GM21381 (cell line): Measurements from ENCODE around the gene OSBPL1A.

Source experiments
- ATAC-seq: cut with Tn5 transposase; IDR thresholded peaks from one replicate; pipeline ENCODE4 v1.9.1; 2021; ENCODE audit warnings: mild to moderate bottlenecking, moderate library complexity; ENCODE audit not compliant: unreplicated experiment

OSBPL1A gene

DNA sequence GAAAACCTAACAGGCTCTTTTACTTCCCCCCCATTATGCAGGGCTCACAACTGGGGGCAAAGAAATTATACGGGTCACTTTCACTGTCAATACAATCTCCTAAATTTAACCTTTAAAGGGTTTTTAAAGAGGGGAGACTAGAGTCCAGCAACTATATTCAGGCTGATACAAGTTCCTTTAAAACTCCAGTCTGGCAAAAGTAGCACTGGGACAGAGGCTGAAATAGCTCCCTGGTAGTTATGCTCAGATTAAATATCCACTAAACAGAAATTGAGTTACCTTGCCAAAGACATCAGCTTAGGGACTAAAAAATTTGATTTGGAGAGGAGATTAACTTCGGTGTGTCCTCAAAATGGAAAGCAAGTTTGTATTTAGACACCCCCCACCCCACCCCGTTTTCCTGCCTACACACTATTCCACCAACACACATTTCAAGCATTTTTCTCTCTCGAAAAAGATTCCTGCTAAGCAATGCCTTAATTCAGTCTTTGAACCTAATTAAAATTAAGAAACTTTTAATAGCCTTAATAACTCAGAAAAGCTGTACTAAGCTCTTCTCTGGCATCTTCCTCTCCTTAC is 127.2 kb downstream of the OSBPL1A start:
- no peak for ATAC-seq

DNA sequence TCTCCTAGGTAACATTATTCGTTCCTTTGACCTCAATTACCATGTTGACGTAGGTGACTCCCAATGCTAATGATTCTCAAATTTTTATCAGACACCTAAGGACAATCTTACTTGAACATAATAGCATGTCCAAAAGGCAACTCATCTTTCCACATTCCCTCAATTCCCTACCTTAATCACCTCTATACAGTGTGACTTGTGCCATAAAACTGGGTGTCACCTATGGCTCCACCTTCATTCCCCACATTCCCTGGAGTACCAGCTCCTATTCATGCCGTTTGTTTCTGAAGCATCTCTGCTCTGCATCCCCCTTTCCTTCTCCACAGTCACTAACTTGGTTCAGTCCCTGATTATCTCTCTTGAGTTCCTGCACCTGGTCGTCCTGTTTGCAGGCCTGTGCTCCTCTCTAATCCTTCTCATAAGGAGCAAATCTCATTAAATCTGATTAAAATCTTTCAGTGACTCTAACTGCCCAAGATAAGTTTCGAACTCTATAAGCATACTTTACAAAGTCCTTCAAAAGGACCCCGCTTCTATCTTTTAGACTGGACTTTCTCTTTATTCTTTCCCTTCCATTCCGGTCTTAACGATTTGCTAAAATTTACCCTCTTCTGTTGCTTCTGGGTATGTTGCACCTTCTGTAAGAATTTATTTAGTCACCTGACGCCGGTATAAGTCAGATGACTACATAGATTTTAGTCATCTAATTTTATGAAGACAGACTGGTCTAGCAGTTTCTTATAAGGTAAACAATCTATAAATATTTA is 128.7 kb downstream of the OSBPL1A start:
- no peak for ATAC-seq

DNA sequence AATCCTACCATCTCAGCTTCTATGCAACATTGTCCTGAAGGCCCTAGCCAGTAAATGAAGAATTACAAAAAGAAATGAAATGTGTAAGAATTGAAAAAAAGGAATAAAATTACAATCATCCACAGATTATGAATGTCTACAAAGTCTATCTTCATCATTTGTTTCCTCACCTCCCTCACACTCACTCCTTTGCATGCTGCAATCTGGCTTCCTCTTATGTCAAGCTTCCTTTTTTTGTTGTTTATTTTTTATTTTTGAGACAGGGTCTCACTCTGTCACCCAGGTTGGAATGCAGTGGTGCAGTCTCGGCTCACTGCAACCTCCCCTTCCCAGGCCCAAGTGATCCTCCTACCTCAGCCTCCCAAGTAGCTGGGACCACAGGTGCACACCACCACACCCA is 129.7 kb downstream of the OSBPL1A start:
- ATAC-seq: no peak

DNA sequence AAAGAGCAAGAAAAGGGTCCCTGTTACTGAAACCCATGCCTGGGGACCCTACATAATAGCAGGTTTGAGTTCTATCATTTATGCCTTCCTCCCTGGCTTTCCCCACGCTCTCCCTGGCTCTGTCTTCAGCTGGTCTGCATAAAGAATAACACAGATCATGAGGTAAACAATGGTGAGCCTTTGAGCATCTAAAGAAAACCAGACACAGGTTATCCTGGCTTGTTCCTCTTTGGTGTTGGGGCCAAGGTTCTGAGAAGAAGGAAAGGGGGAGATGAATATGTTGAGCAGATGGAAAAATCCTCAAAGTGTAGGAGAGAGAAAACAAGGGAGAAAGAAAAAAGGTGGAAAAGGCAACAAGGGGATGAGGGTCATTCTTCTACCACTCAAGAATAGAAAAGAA is 131.5 kb downstream of the OSBPL1A start:
- no peak for ATAC-seq

DNA sequence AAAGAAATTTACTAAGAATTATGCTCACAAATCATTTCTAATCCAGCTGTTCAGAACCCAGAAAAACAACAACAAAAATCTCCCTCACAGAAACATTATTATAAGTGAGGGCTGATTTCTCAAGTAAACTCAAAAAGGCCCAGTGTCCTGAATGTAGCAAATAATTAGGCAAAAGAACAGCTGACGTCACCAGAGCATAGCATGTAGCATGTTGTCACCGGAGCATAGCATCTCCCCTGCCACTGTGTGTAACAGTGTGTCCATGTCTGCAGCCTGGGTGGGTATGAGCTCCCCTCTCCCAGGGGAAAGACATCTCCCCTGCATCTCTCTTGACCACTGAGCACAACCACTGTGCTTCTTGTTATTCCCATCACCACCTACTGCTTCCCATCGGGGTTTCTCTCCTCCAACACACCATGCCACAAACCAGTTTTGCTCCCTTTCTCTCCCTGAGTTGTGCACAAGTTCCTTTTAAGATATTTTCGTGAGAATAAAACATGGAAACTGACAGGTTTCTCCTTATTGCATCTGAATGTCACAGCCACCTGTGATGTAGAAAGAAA is 132.0 kb downstream of the OSBPL1A start:
- ATAC-seq: no peak

DNA sequence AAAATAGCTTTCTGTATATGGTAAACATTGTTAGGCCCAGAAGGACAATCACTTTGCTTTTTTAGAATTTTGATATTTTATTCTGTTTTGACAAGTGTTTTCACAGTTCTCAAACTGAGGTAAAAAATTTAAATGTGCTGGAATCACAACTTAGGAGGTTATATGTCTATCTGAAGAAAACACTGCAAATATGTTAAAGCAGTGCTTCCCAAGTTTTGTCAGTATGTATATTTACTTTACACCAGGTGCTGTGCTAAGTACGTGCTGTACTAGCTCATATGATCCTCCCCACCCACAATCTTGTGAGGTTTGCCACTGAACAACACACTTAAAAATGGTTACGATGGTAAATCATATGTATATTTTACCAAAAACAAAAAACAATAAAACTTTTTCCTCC is 134.6 kb downstream of the OSBPL1A start:
- ATAC-seq: no peak

DNA sequence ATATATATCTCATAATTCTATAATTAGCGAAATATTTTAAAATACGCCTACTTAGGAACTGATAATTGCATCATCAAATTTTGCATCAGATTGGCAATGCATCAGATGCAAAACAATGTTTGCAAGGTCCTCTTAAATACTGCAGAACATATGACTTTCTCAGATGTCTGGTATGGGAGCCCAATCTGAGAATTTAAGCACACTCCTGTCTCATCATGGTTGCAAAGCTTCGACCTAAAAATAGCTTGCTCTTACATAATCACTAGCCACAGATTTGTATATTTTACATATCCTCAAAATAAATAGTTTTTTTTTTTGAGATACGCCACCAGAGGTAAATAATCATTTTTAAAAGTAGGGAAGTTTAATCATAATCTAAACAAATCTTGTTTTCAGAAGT is 135.5 kb downstream of the OSBPL1A start:
- ATAC-seq: no peak

DNA sequence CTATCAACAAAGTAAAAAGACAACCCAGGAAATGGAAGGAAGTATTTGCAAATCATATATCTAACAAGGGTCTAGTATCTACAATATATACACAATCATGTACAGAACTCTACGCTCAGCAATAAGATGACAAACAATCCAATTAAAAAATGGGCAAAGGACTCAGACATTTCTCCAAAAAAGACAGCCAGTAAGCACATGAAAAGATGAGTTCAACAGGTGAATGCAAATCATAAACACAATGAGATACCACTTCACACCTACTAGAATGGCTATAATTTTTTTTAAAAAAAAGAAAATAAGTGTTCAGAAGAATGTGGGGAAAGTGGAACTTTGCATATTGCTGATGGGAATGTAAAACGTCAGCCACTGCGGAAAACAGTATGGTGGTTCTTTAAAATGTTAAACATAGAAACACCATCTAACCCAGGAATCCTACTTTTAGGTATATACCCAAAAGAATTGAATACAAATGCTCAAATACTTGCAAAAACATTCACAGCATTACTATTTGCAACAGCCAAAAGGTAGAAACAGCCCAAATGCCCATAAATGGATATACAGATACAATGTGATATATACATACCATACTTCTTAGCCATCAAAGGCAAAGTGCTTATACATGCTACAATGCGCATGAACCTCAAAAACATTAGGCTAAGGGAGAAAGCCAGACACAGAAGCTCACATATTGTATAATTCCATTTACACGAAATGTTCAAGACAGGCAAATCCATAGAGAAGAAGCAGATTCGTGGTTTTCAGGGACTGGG is 137.6 kb downstream of the OSBPL1A start:
- no peak for ATAC-seq

DNA sequence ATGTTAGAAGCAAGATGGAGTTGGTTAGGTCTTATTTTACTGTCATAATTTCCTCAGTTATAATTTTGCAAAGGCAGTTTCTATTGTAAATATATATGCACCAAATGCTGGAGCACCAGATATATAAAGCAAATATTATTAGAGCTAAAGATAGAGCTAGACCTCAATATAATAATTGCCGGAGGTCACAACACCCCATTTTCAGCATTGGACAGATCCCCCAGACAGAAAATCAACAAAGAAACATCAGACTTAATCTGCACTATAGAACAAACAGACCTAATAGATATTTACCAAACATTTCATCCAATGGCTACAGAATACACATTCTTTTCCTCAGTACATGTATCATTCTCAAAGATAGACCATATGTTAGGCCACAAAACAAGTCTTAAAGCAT is 143.6 kb downstream of the OSBPL1A start:
- no peak for ATAC-seq

DNA sequence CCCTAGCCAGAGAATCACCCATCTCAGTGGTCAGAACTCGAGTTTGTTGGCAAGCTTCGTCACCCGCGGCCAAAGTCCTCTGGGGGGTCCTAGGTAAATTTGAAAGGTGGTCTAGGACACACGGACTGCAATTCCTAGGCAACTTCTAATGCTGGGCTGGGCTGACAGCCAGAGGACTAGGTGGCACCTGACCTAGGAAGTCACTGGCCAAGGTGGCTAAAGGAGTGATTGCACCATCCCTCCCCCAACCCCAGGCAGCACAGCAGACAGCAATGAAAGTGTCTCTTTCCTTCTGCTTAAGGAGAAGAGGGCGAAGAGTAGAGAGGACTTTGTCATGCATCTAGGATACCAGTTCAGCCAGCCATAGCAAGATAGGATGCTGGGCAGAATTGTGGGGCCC is 147.9 kb downstream of the OSBPL1A start:
- no peak for ATAC-seq

DNA sequence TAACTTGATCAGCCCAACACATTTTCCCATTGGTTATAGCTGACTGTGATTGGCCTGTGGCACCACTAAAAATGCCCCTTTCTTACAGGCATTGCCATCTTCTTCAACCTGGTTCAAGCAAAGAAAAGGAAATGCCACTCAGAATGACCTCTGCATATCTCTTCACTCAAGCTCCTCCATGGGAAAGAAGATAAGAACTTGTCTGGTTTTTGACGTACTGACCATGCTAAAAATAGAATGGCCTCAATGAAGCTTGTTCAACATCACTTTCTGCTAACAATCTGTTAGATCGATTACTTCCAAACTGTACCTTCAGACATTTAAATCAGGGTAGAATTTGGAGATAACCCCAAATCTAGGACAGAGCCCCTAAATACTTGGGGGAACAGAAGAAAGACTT is 149.3 kb downstream of the OSBPL1A start:
- no peak for ATAC-seq

DNA sequence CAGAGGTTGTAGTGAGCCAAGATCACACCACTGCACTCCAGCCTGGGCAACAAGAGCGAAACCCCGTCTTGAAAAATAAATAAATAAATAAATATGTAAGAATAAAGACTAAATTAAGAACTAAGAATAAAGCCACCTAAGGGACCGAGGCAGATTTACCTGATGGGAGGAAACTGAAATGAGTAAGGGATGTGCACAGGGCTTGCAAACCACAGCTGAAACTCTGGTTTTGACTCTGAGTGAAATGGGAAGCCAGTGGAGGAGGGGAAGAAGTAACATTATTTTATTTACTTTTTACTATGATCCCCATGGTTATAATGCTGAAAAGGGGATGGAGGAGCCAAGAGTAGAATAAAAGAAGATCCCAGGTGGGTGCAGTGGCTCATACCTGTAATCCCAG is 151.5 kb downstream of the OSBPL1A start:
- ATAC-seq: peak; percentile 90

DNA sequence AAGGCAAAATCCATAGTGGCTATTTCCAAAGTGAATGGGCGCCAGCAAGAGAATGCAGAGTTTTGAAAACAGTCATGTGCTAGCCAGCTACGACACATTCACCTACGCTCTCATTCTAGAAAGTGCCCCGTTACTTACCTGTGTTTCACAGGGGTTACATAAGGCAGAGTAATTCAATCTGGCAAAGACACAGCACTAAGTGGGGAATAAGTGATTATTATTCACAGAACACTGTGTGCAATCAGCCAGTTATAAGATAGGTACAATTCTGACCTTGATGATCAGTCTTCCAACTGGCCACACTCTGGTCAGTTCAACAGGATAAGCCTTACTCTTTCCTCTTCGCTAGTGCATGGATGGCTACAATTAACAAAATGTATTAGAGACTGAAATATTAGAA is 152.9 kb downstream of the OSBPL1A start:
- ATAC-seq: no peak

DNA sequence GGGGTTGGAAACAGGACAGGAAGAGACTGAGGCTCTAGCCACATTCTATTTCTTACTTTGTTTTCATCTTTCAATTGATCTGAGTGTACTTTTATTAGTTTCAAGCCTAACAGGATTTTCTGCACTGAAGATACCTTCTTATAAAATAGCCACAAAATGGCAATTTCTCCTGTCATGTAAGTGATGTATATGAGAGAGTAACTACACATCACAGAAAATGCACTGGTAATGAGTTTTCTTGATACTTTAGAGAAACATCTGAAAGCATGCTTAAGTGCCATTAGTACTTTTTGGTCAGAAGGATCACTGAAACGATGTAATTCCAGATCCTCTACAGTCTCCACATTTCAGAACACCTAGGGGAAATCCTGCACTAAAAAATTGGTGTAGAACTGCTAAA is 153.9 kb downstream of the OSBPL1A start:
- no peak for ATAC-seq

DNA sequence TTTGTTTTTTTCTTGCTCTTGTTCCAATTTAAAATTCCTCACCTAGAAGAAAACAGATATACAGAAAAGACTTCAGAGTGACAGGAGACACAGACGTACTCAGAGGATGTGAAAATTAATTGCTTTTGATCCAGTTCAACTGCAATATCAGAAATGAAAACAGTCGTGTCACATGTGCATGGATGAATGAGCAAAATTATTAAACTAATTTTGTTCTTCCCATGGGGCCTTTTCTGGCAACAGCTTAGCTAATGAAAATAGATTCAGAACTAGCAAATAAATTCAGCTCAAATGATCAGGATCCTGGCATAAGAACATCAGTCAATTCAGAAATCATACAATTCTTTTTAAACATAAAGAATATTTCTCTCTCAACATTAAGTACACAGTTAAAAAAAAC is 158.3 kb downstream of the OSBPL1A start:
- no peak for ATAC-seq

DNA sequence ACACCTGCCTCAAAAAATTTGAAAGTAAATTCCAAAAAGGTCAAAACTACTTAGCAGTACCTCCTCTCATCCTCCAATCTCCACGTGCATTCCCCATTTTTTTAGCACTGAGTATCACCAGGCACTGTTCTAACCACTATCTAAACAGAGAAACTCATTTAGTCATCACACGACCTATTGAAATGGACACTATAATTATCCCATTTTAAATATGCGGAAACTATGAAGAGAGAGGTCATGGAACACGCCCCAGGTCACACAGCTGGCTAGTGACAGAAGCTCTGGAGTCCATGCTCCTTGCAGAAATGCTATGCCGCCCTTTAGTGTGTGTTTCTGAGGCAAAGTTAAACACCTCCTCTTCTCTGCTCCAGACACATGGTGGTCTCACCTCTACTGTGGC is 159.2 kb downstream of the OSBPL1A start:
- no peak for ATAC-seq

DNA sequence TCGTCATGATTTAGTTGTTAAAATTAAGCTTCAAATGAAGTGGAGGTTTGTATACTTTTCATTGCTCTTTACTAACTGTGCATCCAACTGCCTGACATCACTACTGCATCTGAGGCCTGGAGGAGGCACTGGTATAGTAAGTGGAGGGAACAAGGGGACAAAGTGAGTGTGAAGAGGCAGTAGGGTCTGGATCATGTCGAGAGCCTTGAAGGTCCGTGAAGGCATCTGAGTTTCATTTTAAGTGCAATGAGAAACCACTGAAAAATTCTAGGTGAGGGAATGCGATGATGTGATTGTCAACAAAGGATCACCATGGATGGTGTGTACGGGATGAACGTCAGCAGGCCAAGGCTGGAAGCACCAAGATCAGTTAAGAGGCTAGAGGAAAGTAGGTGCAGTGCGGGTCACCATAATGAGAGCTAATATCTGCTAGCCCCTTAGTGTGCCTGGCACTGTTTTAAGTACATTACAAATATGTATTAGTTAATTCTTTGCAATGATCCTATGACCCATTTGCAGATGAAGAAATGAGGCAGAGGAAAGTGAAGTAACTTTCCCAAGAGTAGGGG is 162.7 kb downstream of the OSBPL1A start:
- no peak for ATAC-seq

DNA sequence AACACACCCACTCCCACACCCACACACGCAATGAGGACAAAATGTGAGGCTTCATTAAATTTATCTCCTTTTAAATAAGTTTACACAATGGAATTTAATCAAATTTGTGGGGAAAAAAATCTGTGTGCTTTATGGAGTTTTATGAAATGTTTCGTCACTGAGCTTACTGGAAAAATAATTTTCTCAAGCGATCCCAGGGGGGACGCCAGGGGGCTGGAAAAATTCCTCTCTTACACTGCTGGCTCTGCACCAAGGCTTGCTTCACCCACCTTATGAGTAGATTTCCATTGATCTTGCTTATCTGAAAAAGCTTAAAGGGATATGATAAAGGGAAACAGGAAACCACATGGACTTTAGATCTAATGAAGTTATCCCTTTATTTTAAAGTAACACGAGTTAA is 163.3 kb downstream of the OSBPL1A start:
- ATAC-seq: no peak

DNA sequence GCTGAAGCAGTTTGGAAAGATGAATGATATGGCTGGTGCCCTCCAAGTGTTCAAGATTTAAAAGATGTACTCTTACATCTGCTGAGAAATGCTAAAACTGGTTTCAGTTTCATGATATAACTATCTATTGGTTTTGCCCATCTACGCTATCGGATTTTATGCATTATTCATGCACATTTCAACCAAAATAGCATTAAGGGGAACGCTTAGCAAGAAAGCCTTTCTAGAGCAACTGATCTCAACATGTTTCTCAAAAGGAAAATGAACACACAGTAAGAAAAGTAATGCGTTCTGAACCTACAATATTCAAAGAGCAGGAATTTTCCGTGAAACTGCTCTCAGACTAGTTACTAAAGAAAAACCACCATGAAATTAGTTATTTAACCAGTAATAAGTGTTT is 164.8 kb downstream of the OSBPL1A start:
- ATAC-seq: no peak

DNA sequence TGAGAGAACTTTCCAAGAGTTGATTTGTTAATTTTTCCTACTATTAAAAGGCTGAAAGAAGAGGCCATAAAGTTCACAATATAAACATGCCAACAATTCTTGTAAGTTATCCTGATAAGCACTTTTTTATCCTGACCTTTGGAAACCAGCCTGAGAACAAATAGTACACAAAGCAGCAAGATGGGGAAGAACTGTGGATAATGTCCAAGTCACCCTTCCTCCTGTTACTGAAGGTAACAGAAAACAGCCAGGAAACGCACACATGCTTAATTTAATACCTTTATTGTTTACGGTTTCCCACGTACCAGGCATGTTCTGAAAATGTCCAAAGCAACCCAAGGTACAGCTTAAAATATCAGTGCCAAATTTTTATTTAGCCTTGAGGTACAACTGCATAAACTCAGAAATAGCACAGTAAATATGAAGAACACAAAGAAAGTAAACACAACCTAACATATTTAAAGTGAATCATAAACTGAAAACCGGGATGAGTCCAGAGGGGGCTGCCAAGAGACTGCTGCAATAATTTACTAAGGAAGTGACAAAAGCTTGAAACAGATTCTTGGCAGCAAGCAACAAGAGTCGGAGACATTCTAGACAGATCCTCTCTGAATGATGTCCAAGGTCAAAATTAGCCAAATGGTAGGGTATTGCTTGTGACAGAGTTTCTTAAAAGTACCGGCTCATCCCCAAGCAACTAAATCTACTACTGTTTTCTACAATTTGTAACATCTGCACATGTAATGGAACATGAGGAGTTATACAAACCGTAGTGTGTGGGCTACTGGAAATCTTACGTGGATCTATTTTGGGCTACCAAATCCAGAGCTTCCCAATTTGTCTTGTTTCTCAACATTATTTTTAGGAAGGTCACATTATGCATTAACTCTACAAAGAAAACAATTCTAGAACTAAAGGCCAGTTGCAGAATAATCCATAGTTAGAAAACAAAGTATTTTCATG is 165.6 kb downstream of the OSBPL1A start:
- ATAC-seq: no peak
